Measurements from ENCODE around the gene C7orf33.

Gene C7orf33

GRCh38 chr7:148630078-148630477, 39.5 kb downstream of the C7orf33 start:
- no peak overlapping the region for H3K27ac ChIP-seq (replicated peaks)
- no peak for DNase-seq (ENCODE audit: low read depth in 1 of 2, low spot score in 1 of 2)
- H3K27me3 ChIP-seq (ENCODE audit: insufficient read depth, poor library complexity, severe bottlenecking): no peaks in the 10 kb centered on the region
- TF ChIP-seq SPI1 (IDR thresholded peaks at IDR 0.05; ENCODE audit: borderline replicate concordance, low read depth) (peak; percentile 55; the same call in 1 of the 2 replicates), GABPA (IDR thresholded peaks at IDR 0.05; ENCODE audit: low read depth) (no peak)
- no peak overlapping the region for H3K4me3 ChIP-seq (replicated peaks; ENCODE audit: insufficient read depth, low read length)

GRCh38 chr7:148633761-148634160, 43.2 kb downstream of the C7orf33 start:
- no peak for DNase-seq (ENCODE audit: low read depth in 1 of 2, low spot score in 1 of 2)
- Histone ChIP-seq H3K4me3 (replicated peaks; ENCODE audit: insufficient read depth, low read length) (no peak overlapping the region), H3K27ac (replicated peaks) (no peak overlapping the region), H3K27me3 (ENCODE audit: insufficient read depth, poor library complexity, severe bottlenecking) (no peaks in the 10 kb centered on the region)
- TF ChIP-seq POLR2AphosphoS5 (IDR thresholded peaks at IDR 0.05; ENCODE audit: low read depth): no peak
- TF ChIP-seq SPI1 (IDR thresholded peaks at IDR 0.05; ENCODE audit: borderline replicate concordance, low read depth): no peak
- no peak for TF ChIP-seq REST (IDR thresholded peaks at IDR 0.05; ENCODE audit: insufficient replicate concordance, low read depth)
- TF ChIP-seq CTCF (IDR thresholded peaks at IDR 0.05; ENCODE audit: insufficient read depth, low read length): no peak
- no peak for TF ChIP-seq GABPA (IDR thresholded peaks at IDR 0.05; ENCODE audit: low read depth)

GRCh38 chr7:148637094-148637493, 46.5 kb downstream of the C7orf33 start:
- TF ChIP-seq CTCF (IDR thresholded peaks at IDR 0.05; ENCODE audit: insufficient read depth, low read length): no peak
- TF ChIP-seq GABPA (IDR thresholded peaks at IDR 0.05; ENCODE audit: low read depth): no peak
- no peak for TF ChIP-seq POLR2AphosphoS5 (IDR thresholded peaks at IDR 0.05; ENCODE audit: low read depth)
- TF ChIP-seq REST (IDR thresholded peaks at IDR 0.05; ENCODE audit: insufficient replicate concordance, low read depth): no peak
- no peak for TF ChIP-seq SPI1 (IDR thresholded peaks at IDR 0.05; ENCODE audit: borderline replicate concordance, low read depth)
- Histone ChIP-seq H3K27ac (replicated peaks) (no peak overlapping the region), H3K27me3 (ENCODE audit: insufficient read depth, poor library complexity, severe bottlenecking) (no peaks in the 10 kb centered on the region), H3K4me3 (replicated peaks; ENCODE audit: insufficient read depth, low read length) (no peak overlapping the region)
- DNase-seq (ENCODE audit: low read depth in 1 of 2, low spot score in 1 of 2): no peak

GRCh38 chr7:148645898-148646297, 55.3 kb downstream of the C7orf33 start:
- DNase-seq (ENCODE audit: low read depth in 1 of 2, low spot score in 1 of 2): no peak
- Histone ChIP-seq H3K27me3 (ENCODE audit: insufficient read depth, poor library complexity, severe bottlenecking) (no peaks in the 10 kb centered on the region), H3K4me3 (replicated peaks; ENCODE audit: insufficient read depth, low read length) (no peak overlapping the region), H3K27ac (replicated peaks) (no peak overlapping the region)
- TF ChIP-seq GABPA (IDR thresholded peaks at IDR 0.05; ENCODE audit: low read depth) (no peak), CTCF (IDR thresholded peaks at IDR 0.05; ENCODE audit: insufficient read depth, low read length) (no peak), POLR2AphosphoS5 (IDR thresholded peaks at IDR 0.05; ENCODE audit: low read depth) (no peak), SPI1 (IDR thresholded peaks at IDR 0.05; ENCODE audit: borderline replicate concordance, low read depth) (no peak), REST (IDR thresholded peaks at IDR 0.05; ENCODE audit: insufficient replicate concordance, low read depth) (no peak)
